B cell (primary cell): ENCODE results near the gene RARB. TPM values are rescaled to one million over a fixed set of nuclear protein-coding genes. Genes with fewer than 3 reads are reported as not detected.

Experiments used
- ATAC-seq: fragments of 200-7000 bp; cut with Tn5 transposase; one replicate; pipeline ENCODE4 v1.10.0; 2021; ENCODE audit warnings: low read depth, mild to moderate bottlenecking, moderate number of reproducible peaks, moderate library complexity
- CTCF ChIA-PET: fragments of 350-600 bp; sonication (Branson Sonifier 250); formaldehyde crosslinking; loops from one replicate; lab custom pipeline; 2021; ENCODE audit warnings: antibody characterized with exemption, inconsistent platforms; lab: Charles Lee
- POLR2A ChIA-PET: fragments of 350-600 bp; sonication (Branson Sonifier 250); formaldehyde crosslinking; loops from one replicate; lab custom pipeline; 2021; ENCODE audit warnings: antibody characterized with exemption; lab: Charles Lee
- DNase-seq: peaks from one replicate; pipeline ENCODE4 v3.0.0; 2013
- H2AFZ ChIP-seq: 2 replicates; pipeline ENCODE4 v1.6.1; 2012; ENCODE audit warnings: mild to moderate bottlenecking, low read depth, low read length; ENCODE audit not compliant: insufficient read depth, poor library complexity, severe bottlenecking
- H3K27ac ChIP-seq, 2 donors: 1 replicate in 1 of 2; 2 replicates in 1 of 2; pipeline ENCODE4 v1.5.1; 2012 to 2013; ENCODE audit warnings: low read length in 2 of 2, mild to moderate bottlenecking in 2 of 2, moderate library complexity in 1 of 2
- H3K27me3 ChIP-seq, 4 experiments: fragments of 200-600 bp in 1 of 4; sonication (generic) in 1 of 4; replicated peaks in 1 of 4; 1 replicate in 2 of 4; 2 replicates in 2 of 4; pipeline versions ENCODE4 v1.6.1 to v1.7.0; 2013 to 2016; ENCODE audit warnings: low read length in 3 of 4, mild to moderate bottlenecking in 2 of 4, mixed read lengths in 1 of 4, moderate library complexity in 1 of 4; ENCODE audit not compliant: insufficient read depth in 4 of 4, control insufficient read depth in 3 of 4; ENCODE audit errors: control extremely low read depth in 1 of 4
- H3K36me3 ChIP-seq, 2 experiments: replicated peaks in 1 of 2; 1 replicate in 1 of 2; 2 replicates in 1 of 2; pipeline versions ENCODE4 v1.6.1 to v1.7.1; 2013; ENCODE audit warnings: low read length in 1 of 2; ENCODE audit not compliant: insufficient read depth in 2 of 2, control insufficient read depth in 1 of 2; ENCODE audit errors: control extremely low read depth in 1 of 2, extremely low read depth in 1 of 2
- H3K4me1 ChIP-seq, 2 donors: fragments of 200-600 bp in 1 of 2; sonication (generic) in 1 of 2; 1 replicate in 1 of 2; 2 replicates in 1 of 2; pipeline versions ENCODE4 v1.5.1 to v1.6.1; 2013 to 2017; ENCODE audit warnings: low read length in 2 of 2; ENCODE audit not compliant: control insufficient read depth in 2 of 2, insufficient read depth in 2 of 2
- H3K4me2 ChIP-seq: replicated peaks from 2 replicates; pipeline ENCODE3; 2012; ENCODE audit warnings: mild to moderate bottlenecking, low read depth, low read length; ENCODE audit not compliant: poor library complexity, severe bottlenecking
- H3K4me3 ChIP-seq, 5 experiments: fragments of 200-600 bp in 1 of 5; sonication (generic) in 1 of 5; 1 replicate in 3 of 5; 2 replicates in 2 of 5; pipeline versions ENCODE4 v1.5.1 to v1.7.0; 2011 to 2016; ENCODE audit warnings: low read length in 4 of 5, mild to moderate bottlenecking in 4 of 5, low read depth in 2 of 5, control low read depth in 1 of 5, moderate library complexity in 1 of 5; ENCODE audit not compliant: insufficient read depth in 1 of 5; ENCODE audit errors: control extremely low read depth in 1 of 5, extremely low read depth in 1 of 5
- H3K79me2 ChIP-seq: fragments of 200-600 bp; sonication (generic); one replicate; pipeline ENCODE4 v1.6.0; 2016; ENCODE audit warnings: low read length; ENCODE audit not compliant: control insufficient read depth, insufficient read depth
- H3K9ac ChIP-seq: fragments of 200-600 bp; sonication (generic); 2 replicates; pipeline ENCODE4 v1.6.1; 2017; ENCODE audit warnings: mild to moderate bottlenecking, low read length, moderate library complexity
- H3K9me3 ChIP-seq, 3 donors: one replicate each; pipeline versions ENCODE4 v1.6.1 to v1.7.1; 2013; ENCODE audit warnings: low read length in 2 of 3; ENCODE audit not compliant: control insufficient read depth in 2 of 3, insufficient read depth in 1 of 3; ENCODE audit errors: control extremely low read depth in 1 of 3
- H4K20me1 ChIP-seq: 2 replicates; pipeline ENCODE4 v1.6.0; 2012; ENCODE audit warnings: mild to moderate bottlenecking, low read length; ENCODE audit not compliant: insufficient read depth, control insufficient read depth, poor library complexity, severe bottlenecking
- H3K27ac Mint-ChIP-seq: one replicate; pipeline ENCODE4 v1.8.0; 2021; ENCODE audit warnings: mixed read lengths
- H3K27me3 Mint-ChIP-seq: one replicate; pipeline ENCODE4 v1.8.0; 2021; ENCODE audit warnings: mixed read lengths
- H3K4me1 Mint-ChIP-seq: one replicate; pipeline ENCODE4 v1.8.0; 2021; ENCODE audit warnings: mixed read lengths
- H3K4me3 Mint-ChIP-seq: one replicate; pipeline ENCODE4 v1.8.0; 2021; ENCODE audit warnings: mixed read lengths
- H3K9me3 Mint-ChIP-seq: one replicate; pipeline ENCODE4 v1.8.0; 2022; ENCODE audit warnings: mixed read lengths; ENCODE audit not compliant: insufficient read depth
- CTCF ChIP-seq: fragments of 200-600 bp; IDR thresholded peaks from one replicate; pipeline ENCODE4 v1.8.0; 2022; ENCODE audit warnings: antibody characterized with exemption, mild to moderate bottlenecking
- EZH2 ChIP-seq: IDR thresholded peaks from 2 replicates; pipeline ENCODE4 v1.6.1; 2012; ENCODE audit warnings: borderline replicate concordance, low read depth, mild to moderate bottlenecking, moderate library complexity, low read length; ENCODE audit not compliant: insufficient read depth, poor library complexity, severe bottlenecking
- WGBS: methylation state at CpG from one replicate; pipeline ENCODE4 v1.1.5; 2013; ENCODE audit warnings: missing lambda C conversion rate; ENCODE audit not compliant: insufficient coverage; 5-methylcytosine and 5-hydroxymethylcytosine counted together
- intact Hi-C: fragments of 100-400 bp; cut with micrococcal nuclease; formaldehyde crosslinking; loops from one replicate; pipeline ENCODE4 v1.10.0; 2022
- polyA plus RNA-seq: library from polyadenylated mRNA; depleted of rRNA; stranded (reverse); fragments of >200 nt; gene quantifications from 2 replicates; pipeline ENCODE4 v1.2.3, GENCODE V29; 2012
- total RNA-seq, 2 donors: library from RNA; stranded (reverse); fragments of 120-200 nt in 1 of 2; gene quantifications; 1 replicate in 1 of 2; 2 replicates in 1 of 2; pipeline versions ENCODE4 v1.2.3 to v1.2.4, GENCODE V29; 2013 to 2022

RARB gene
- total and polyA plus RNA-seq, 2 donors (not counting 1 experiment from before 2014, with no cell fraction given), result not detected

- no peak overlapping the region for H2AFZ ChIP-seq
- intact Hi-C loops, result no loop called here
- POLR2A ChIA-PET, result no interaction called here
- no peak overlapping the region for H3K4me2 ChIP-seq
- no peak overlapping the region for H3K4me3 ChIP-seq
- H3K27ac Mint-ChIP-seq, result no peak overlapping the region
- H3K27ac ChIP-seq, result no peak overlapping the region
- H3K36me3 ChIP-seq, result no peaks in the 10 kb centered on the region
- 90% methylated on average over 7 of the region's 8 CpGs for WGBS
- no peaks in the 10 kb centered on the region for H3K4me1 ChIP-seq
- ATAC-seq (no peak), DNase-seq (no peak)
- H3K9me3 Mint-ChIP-seq, result no peaks in the 10 kb centered on the region
- peaks cover 10% of the 10 kb centered on the region for H3K27me3 Mint-ChIP-seq
- H4K20me1 ChIP-seq, result no peaks in the 10 kb centered on the region
- peaks cover 0 to 2% (median 0%) of the 10 kb centered on the region in 3 donors for H3K9me3 ChIP-seq
- no peaks in the 10 kb centered on the region for H3K4me1 Mint-ChIP-seq
- peaks cover 0 to 3% (median 0%) of the 10 kb centered on the region in 4 experiments for H3K27me3 ChIP-seq
- no peaks in the 10 kb centered on the region for H3K79me2 ChIP-seq
- TF ChIP-seq CTCF (no peak), EZH2 (no peak)
- H3K9ac ChIP-seq, result no peak overlapping the region
- H3K4me3 Mint-ChIP-seq, result no peak overlapping the region
- CTCF ChIA-PET, result no interaction called here
These were observed 93.0 kb downstream of the RARB start for GRCh38 chr3:25520926-25521559.

GRCh38 chr3:25527336-25527735 lies 99.3 kb downstream of the RARB start:
- intact Hi-C loops, result no loop called here
- Histone ChIP-seq H3K4me2 (no peak overlapping the region), H3K9ac (no peak overlapping the region), H3K4me1 (no peaks in the 10 kb centered on the region), H4K20me1 (no peaks in the 10 kb centered on the region), H3K4me3 (no peak overlapping the region), H3K27ac (no peak overlapping the region), H3K9me3 (peaks cover 2 to 3% (median 2%) of the 10 kb centered on the region in 3 donors), H3K79me2 (no peaks in the 10 kb centered on the region), H2AFZ (no peak overlapping the region), H3K36me3 (no peaks in the 10 kb centered on the region), H3K27me3 (peaks cover 0 to 3% (median 0%) of the 10 kb centered on the region in 4 experiments)
- no peaks in the 10 kb centered on the region for H3K9me3 Mint-ChIP-seq
- H3K27ac Mint-ChIP-seq, result no peak overlapping the region
- WGBS, result no CpG with 5 or more reads among the region's 3 CpGs
- no peak overlapping the region for H3K4me3 Mint-ChIP-seq
- H3K4me1 Mint-ChIP-seq, result no peaks in the 10 kb centered on the region
- ATAC-seq, result no peak
- peaks cover 6% of the 10 kb centered on the region for H3K27me3 Mint-ChIP-seq
- TF ChIP-seq EZH2, result no peak
- no peak for TF ChIP-seq CTCF
- ChIA-PET POLR2A (no interaction called here), CTCF (no interaction called here)
- no peak for DNase-seq
